SIG-M5 treated with dmso at 0.1 percent for 504 hours (cell line): Measurements from ENCODE around the gene TBC1D22A.
"Not testable (repeated sequence)": the region's sequence is repeated elsewhere in the genome, so short reads cannot be mapped to it uniquely, and the experiment has no call there.

Experiments used
- DNase-seq: peaks from one replicate; lab custom pipeline; 2025; ENCODE audit not compliant: unreplicated experiment; lab: John Stamatoyannopoulos, UW

TBC1D22A gene

DNA sequence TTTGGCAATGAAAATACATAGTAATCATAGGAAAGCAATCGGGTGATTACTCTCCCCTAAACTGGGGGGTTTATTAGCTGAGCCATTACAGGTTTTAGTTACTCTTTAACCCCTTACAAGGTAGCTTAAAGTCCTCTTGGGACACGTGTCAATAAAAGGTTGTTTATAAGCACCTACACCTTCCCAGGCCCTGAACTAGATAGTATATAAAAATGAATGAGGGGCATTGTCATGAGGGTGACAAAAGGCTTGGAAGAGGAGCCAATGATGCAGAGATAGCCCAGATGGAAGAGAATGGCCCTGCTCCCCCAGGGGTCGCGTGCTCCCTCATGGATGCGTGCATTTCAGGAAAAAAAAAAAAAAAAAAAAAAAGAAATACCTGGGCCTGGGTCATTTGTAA is 276.9 kb downstream of the TBC1D22A start:
- DNase-seq, result no peak

DNA sequence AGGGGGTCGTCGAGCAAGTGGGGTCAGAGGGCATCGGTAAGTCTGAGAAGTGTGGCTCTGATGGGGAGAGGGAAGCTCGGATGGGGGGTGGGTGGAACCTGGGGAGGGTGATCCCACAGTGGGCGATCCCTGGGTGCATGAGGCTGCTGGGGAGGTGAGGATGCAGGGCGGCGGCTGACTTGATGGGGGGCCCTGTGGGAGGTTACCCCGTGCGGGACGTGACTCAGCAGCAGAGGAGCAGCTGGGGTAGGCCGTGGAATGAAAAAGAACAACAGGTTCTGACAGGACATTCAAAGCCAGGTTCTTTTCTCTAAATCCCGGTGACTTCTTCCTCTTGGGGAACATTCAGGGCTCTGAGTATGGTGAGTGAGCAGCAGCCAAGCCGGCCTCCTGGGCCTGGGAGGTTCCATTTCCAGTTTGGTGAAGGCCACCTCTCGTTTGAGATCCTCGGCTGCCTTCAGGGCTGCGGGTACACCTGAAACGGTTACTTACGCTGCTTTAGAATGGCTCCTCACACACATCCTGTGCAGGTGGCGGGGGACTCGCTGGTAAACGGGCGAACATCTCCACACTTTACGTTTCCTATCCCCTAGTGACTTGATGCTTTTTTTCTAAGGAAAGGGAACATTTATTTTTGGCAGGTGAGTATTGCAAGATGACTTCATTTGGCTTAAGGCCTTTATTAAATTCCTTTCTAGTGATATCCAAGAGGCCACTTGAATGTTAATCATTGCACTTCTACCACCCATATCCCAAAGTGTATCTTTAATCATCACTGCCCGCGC is 278.2 kb downstream of the TBC1D22A start:
- DNase-seq, result no peak

DNA sequence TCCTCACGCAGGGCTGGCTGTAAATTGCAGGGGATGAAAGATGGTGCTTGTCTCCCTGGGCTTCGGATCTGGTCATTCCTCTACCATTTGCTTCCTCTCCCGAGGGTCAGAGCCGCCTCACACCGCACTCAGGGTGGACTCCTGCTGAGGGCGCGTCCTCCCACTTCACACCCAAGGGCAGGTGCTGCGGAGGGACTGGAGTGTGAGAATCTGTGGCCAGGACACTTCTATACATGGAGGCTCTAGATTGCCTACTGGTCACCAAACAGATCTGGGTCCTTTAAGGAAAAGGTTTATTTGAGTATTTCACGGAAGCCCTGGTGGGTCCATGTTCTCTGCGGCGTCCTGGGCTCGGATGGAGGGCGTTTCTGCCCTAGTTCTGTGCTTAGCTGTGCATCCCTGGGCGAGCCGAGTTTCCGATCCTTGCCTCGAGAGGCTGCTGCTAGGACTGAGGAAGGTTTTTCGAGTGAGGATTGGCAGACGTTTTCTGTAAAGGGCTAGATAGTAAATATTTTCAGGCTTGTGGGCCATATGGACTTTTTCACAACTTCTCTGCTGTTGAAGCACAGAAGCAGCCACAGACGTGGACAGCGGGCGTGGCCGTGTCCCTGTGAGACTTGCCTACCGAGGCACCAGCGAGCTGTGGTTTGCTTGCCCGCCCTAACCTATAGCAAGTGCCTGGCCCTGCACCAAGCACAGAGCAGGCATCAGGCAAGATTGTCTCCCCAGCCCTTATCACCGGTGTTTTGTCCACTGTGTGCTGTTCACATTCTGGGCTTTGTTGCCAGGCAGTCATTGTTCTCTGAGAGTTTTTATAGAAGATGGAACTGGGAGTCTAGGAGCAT is 279.0 kb downstream of the TBC1D22A start:
- no peak for DNase-seq

DNA sequence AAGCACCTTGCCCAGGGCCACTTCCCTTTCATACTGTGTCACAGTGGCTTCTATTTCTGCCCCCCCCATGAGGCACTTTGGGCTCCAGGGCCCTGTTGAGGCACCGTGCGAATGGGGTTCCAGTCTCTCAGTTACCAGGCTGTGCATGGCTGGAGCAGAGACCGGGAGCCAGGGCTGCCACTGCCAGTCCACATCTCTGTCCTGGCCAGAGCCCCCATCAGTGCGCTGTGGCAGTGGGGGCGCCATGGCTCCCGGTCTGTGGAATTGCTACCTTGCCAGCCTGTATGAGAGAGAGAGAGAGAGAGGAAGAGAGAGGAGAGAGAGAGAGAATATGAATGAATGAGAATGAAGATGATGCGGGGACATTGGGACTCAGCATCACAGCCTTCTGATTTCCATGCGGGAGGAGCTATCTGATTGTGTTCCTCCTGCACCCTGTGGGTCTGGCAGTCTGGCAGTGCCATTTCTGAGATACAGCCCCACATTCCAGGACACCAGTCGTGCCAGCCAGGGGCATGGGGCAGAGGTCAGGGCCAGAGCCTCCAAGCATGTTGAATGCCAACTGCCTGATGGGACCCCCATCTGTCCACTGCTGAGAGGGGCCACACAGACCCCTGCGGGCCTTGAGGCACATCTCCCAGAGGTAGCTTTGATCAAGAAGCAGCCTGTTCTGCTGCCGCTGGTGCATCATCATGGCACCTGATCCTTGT is 279.8 kb downstream of the TBC1D22A start:
- no peak for DNase-seq

DNA sequence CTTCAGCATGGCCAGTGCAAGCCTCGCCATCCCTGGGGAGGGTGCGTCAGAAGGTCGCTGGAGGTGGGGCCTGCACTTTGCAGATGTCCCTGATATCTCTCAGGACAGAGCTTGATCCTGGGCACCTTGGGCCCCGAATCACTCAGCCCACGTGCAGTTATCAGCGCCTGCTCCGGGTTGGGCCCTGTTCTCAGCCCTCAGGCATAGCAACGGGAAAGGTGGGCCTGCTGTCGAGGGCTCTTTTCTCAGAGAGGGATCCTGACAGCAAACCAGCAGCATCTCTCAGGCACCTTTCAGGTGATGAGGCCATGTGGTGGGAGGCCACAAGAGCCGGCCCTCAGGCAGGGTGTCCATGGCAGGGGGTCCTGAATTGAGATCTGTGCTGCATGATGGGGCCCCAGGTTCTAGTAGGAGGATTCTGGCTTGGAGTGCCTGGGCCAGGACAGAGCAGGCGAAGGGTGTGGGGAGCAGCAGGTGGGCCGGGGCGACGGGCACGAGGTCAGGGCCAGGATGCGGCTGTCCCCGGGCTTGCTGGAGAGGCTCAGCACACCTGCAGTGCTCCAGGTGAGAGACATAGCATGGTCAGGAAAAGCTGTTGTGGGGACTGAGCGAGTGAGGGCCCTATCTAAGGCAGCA is 280.5 kb downstream of the TBC1D22A start:
- no peak for DNase-seq

DNA sequence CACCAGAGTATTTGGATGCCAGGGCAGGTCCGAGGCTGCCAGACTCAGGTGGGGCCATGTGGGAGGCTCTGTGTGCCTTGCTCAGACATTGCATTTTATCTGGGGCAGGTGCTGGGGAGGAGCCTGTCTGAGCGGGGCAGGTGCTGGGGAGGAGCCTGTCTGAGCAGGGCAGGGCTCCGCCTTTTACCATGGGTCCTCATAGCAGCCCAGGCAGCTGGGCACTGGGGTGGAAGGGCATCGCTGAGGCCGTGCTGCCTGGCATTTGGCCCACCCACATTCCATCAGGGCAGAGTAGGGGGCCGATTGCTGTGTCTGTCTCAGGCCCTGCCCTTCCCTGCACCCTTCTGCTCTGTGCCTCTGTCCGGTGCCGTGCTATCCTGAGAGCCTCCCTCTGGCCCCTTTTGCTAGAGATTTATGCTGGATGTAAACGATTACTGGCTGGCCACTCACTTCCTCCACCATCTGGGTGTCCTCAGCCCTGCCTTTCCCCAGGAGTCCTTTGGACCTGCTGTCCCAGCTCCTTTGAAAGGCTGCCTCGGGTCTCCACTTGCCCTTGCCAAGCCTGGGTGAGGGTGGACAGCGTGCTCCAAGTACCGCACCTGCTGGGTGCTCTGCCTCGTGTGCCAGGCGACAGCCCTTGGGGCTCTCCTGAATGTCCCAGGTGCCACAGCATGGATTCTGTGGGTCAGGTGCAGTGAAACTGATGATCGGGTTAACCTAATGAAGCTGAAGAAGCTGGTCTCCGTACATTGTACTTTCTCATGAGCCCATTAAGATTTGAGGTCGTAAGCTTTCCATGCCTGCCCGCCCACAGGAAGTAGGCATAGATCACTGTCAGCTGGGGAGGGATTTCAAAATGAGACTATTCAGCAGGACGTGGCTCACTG is 281.6 kb downstream of the TBC1D22A start:
- DNase-seq, result no peak

DNA sequence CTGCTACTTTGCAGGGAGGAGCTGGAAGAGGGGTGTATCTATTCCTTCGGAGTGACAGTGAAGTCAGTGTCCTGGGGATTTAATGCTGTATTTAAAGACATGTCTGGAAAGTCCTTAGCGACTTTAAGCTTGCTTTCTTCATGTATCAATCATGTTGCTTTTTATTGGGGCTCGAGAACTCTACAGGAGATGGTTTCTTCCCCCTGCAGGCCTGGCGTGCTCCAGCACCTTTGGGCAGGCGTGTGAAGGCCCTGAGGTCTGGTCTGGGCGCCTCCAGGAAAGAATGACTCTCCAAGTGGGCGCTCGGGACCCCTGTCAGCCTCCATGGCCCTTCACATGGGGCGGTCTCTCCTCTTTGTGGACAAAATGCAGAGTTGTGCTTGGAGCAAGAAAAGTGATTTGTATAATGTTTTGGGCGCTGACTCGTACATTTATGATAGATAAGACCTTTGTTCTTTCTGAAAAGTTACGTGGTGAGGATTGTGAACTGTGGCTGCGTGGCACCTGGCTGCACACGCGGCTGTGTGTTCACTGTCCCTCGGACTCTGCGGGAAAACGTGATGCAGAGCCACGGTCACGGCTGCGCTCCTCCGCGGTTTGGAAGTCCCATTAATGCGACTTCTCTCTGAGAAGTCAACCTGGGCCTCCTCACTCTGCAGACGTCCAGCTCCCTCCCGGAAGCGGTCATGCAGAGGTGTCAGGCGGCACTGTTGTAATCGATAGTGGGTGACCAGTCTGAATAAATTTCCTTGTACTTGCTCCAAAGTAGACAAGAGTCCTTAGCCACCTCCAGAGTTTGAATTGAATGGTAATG is 282.5 kb downstream of the TBC1D22A start:
- DNase-seq, result no peak

DNA sequence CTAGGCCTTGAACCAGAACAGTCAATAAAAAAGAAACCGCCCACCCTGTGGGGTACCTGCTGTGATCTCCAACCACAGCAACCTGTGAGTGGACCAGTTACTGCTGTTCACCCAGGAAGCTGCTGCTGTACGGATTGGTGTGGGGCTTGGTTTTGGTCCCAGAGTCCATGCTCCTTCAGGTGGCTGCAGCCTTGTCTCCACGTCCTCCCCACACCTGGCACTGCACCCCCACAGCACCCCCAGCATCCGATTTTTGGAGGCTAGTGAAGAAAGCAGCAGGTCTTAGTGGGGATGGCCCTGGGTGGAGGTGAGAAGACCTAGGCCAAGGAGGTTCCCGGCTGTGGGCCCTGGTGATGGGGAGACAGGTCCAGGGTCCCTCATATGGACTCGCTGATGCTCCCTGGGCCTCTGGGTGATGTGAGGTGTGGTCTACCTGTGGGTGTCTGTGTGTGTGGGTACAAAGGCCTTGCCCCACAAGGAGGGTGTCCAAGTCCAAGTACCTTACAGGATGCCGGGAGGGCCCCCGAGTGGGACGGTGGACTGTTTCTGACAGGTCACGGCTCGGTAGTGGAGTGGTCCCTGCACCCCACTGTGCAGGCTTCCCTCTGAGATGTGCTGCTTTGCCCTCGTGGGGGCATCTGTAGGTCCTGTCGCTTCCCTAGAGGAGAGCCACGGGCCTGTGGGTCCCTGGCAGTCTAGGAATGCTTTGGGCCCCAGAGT is 283.4 kb downstream of the TBC1D22A start:
- no peak for DNase-seq

DNA sequence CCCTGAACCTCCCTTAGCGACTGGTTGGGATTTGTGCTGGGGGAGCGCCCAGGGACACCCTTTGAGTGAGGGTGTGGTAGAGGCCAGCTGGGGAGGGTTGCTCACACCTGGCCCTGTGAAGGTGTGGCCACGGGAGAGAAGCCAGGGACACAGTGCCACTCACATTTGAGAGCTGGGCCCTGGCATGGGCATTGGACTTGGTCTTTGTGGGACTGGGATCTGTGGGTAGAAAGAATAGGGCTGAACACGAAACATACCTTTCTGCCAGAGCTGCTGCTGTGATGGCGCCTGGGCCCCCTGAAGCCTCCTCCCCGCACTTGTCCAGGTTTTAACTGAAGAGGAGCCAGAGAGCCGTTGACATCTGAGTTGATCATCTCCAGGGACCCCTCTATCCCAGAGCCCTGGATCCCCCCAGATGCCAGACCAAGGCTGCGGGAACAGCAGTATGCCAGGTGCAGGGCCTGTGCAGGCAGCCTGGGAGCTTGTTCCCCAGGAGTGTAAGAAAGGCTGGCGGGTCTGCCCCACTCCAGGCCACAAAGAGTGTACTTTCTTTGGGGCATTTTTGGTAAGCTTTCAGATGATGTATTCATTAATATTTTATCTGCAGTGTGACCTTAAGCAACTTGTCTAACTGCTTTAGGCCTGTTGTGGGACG is 284.1 kb downstream of the TBC1D22A start:
- no peak for DNase-seq

DNA sequence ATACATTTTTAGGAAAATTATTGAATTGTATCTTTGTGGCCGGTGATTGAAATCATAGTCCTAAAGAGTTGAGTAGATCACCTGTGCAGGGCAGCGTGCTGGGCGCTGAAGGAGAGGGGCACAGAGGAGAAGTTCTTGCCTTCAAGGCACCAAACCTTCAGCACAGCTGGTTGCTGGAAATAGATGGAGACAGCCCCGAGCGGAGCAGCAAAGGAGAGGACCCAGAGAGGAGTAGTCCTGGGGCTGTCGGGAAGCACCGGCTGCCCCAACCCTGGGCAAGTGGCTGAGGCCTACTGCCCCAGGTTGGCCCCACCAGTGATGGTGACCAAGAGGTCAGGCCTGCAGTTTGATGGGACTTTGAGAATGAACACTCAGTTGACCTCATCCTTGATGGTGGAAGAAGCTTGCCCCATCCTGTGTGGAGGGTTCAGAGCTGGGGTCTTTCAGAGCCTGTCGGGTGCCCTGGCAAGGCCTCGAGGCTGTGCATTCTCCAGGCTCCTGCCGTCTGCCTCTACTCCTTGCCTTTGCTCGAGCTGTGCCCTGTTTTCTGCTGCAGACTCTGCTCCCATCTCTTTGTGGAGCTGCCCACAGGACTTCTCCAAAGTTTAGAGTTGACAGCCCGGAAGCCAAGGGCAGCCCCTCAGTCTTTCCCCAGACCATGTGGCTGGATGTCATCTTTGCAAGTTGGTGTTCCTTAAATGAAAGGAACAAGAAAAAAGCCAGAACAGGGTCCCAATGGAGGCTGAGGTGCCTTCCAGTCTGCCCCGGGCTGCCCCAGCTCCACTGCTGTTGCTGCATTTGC is 285.1 kb downstream of the TBC1D22A start:
- DNase-seq, result no peak

DNA sequence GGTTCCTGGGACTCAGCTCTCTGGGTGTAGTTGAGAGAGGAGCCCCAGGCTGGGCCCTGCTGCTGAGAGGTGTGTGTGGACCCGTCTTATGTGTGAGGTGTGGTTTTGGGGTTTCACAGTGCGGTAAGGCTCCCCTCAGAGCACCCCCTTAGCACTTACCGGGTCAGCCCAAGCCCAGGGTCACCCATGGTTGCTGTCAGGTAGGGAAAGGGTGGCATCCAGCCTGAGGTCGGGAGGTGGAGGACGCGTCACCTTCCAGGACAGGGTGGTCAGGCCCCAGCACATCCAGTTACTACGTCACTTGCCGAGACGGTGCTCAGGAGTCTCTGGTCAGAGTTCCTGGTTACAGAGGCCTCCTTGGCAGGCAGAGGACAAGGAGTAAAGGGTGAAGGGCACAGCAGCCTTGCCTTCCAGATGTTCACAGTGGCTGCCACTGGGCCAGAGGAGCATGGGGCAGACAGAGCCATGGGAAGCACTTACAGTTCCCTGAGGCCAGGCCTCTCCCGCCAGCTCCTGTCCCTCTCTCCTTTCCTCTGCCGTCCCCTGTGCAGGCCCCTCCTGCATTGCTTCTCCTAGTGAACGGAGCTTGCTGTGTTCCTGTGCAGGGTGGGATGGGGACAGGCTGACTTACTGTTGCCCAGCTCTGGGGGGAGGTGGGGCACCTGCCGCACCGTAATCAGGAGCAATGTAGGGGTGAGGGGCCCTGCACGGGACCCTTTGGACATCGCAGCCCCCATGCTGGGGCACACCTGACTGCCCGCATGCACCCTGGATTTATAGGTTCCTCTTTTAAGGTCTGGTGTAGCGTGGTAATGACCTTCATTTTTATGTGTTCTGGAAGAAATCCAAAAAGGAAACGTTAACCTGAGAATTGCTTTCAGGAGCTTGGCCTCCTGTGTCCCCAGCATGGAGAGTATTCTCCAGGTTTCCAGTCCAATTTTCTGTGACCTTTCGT is 285.9 kb downstream of the TBC1D22A start:
- DNase-seq, result no peak

DNA sequence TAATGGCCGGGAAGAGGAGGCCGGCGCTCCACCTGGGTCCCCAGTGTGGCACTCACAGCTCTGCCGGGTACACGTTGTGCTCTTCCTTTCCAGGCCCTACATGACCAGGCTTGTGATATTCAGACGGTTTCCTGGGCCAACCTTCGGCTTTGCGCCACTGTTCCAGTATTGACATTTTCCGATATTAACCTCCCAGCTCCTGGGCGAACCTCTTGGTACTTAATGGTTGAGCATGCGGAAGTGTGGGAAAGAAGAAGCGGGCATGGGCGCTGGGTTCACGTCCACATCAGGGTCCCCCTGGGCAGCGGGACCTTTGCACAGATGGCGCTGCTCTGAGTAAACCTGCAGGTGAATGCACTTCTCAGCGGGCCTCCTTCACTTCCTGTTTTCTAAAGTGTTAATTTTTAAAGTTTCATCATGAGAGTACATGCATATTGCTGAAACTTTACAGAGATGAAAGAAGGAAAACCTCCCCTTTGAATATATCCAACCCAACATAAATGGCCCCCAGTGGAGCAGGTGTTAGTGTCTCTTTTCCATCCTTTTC is 286.7 kb downstream of the TBC1D22A start:
- DNase-seq, result no peak

DNA sequence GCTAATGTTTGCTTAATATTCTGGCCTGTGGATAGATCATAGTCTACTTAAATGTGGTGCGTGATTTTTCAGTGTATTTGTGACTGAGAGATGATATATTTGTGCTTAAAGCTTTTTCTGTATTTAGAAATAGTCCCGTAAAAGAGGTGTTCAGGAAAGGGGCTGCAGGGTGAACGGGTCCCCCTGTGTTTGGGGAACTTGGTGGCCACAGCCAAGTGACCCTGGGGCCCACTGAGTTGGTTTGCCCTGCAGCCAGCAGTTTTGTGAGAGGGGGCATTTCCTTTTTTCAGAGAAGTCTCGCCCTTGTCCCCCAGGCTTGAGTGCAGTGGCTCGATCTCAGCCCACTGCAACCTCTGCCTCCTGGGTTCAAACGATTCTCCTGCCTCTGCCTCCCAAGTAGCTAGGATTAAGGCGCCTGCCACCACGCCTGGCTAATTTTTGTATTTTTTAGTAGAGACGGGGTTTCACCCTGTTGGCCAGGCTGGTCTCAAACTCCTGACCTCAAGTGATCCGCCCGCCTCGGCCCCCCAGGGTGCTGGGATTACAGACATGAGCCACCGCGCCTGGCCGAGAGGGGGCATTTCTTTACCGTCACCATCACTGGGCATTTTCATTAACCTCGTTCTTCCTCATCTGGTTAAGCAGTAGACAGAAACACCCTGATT is 287.4 kb downstream of the TBC1D22A start:
- not testable (repeated sequence) for DNase-seq

DNA sequence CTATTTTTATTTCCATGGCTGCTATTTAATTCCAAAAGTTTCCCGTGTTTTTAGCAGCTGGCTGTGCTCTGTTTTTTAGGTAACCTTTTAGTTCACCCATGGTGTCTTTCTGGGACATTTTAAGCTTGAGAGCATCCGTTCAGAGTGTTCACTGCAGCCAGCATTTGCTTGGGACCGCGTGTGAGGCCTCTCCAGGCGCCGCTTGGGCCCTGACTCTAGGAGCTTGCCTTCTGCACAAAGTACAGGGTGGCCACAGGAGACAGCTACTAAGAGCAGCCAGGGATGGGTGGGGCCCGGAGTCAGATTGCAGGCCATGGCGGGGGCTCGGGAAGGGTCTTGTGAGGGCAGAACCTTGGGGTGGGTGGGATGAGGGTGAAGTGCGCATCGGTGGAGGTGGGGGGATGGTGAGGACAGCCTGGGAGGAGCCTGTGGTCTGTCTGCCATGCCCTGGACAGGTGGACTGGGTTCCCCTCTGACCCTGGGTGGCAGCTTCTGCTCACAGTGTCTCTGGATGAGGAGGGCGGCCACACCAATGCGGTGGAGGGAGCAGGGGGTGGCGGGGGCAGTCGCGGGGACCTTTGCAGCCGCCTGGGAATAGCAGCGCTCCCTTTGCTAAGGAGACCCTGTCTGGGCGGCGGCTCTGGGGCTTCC is 288.1 kb downstream of the TBC1D22A start:
- DNase-seq, result no peak
